DMS 273 (cell line): ENCODE results near the gene PALD1.

ENCODE experiments used
- DNase-seq: peaks from one replicate; lab custom pipeline; 2025; ENCODE audit not compliant: unreplicated experiment; lab: John Stamatoyannopoulos, UW

PALD1 gene

GRCh38 chr10:70588859-70589570 lies 110.4 kb downstream of the PALD1 start:
- DNase-seq = peak; percentile 24

GRCh38 chr10:70589762-70590654 lies 111.4 kb downstream of the PALD1 start:
- DNase-seq = peak; percentile 85

- no peak for DNase-seq
These were observed 112.3 kb downstream of the PALD1 start for GRCh38 chr10:70590655-70591416.

DNA sequence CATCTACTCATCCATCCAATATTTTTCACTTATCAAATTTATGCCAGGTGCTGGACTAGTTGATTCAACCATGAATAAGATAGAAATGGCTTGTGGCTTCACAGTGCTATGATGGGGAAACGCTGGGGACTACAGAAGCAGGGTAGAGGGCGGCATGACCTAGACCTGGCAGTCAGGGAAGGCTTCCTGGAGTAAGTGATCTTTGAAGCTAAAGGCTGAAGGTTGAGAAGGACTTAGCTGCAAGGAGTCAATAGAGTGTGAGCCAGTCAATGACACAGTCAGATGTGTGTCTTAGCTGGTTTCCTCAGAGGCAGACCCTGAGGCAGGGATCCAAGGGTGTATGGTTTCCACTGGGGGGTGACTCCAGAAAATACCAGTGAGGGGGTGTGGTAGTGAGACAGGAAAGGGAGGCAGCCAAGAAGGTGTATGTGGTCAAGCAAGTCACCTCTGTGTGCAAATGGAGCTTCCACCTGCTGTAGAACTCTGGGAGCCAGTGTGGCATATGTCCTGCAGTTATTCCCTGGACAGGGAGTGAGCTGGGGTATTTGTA lies 113.7 kb downstream of the PALD1 start:
- DNase-seq = no peak

DNA sequence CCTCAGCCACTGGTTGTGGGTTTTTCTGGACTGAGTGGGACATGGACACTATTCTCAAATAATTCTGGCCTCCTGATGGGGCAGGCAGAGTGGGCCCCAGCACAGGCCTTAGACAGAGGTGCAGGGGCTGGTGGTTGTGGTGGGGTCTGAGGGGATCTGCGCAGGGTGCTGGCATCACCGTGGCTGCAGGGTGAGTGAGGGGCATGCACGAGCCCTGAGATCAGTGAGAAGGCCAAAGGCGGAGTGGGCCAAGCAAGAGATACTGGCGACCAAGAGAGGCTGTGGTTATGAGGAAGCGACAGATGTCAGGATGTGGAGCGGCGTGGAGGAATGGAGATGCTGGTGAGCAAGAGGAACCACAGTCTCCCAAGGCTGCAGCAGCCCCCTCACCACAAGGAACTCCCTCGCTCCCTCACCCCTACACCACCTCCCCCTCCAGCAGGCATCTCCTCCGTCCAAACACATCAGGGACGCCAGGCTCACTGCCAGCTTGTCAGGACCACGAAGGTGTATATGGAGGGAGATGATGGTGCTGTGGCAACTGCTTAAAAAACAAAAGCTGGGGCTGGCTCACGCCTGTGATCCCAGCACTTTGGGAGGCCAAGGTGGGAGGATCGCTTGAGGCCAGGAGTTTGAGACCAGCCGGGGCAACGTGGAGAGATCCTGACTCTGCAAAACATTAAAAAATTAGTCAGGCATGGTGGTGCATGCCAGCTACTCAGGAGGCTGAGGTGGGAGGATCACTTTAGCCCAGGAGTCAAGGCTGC lies 114.4 kb downstream of the PALD1 start:
- no peak for DNase-seq

GRCh38 chr10:70593513-70593890 lies 114.9 kb downstream of the PALD1 start:
- DNase-seq = no peak

DNA sequence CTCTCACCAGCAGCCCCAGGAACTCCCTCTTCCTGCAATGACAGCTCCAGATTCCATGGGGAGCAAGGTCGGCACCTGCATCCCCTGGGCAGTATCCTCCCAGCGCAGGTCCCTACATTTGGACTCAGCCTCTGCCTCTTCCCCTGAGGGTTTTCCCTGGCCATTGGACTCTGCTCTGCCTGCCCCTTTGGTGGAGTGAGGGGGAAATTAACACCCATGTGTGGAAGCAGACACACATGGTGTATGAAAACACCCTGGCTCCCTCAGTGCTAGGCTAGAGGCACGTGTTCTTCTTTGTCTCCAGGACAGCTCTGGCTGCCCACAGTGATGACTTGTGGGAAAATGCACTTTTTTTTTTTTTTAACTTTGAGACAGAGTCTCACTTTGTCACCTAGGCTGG lies 115.6 kb downstream of the PALD1 start:
- no peak for DNase-seq

DNA sequence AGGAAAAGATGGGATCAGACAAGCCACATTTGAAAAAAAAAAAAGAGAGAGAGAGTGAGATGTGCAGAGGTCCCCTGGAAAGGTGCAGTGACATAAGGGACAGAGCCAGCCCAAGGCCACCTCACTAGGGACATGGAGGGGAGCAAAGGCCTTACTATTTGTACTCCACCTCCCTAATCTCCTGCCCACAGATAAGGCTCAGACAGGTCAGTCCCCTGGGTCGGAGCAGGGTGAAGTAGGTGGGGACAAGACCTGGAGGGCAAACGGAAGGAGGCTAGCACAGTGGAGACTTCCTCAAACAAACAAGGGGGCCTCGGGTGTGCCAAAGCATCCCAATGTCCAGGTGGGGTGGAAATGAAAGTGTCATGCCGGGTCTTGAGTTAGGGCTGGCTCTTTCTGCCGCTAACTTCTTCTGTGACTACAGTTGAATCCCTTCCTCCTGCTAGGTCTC lies 117.0 kb downstream of the PALD1 start:
- no peak for DNase-seq

DNA sequence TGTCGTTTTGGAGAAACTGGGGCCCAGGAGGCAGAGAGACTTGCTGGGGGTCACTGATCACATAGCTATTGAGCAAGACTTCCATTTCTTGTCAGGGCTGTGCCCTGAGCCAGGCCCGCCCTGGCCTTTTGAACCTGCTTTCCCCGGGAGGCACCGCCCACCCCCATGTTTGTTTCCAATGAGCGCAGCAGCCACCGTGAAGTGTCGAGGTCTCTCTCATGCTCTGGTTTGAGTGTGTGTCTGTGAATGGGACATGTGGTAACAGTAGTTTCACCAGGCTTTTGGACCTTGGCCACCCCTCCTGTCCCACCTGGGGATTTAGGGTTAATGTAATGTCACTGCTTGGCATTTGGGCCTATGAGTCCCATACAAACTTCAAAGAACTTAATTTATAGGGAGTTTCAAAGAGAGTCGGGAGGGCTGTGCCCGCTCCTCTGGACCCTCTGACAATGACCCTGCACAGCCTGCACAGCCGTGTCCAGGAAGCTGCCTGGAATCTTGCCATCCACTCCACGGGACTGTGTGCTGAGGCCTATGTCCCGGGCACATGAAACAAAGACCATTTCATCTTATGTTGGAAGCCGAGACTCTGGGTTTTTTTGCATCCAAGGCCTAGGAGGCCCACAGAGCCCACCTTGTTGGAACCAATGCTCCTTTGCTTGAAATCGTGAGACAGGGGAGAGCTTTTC lies 117.7 kb downstream of the PALD1 start:
- no peak for DNase-seq

DNA sequence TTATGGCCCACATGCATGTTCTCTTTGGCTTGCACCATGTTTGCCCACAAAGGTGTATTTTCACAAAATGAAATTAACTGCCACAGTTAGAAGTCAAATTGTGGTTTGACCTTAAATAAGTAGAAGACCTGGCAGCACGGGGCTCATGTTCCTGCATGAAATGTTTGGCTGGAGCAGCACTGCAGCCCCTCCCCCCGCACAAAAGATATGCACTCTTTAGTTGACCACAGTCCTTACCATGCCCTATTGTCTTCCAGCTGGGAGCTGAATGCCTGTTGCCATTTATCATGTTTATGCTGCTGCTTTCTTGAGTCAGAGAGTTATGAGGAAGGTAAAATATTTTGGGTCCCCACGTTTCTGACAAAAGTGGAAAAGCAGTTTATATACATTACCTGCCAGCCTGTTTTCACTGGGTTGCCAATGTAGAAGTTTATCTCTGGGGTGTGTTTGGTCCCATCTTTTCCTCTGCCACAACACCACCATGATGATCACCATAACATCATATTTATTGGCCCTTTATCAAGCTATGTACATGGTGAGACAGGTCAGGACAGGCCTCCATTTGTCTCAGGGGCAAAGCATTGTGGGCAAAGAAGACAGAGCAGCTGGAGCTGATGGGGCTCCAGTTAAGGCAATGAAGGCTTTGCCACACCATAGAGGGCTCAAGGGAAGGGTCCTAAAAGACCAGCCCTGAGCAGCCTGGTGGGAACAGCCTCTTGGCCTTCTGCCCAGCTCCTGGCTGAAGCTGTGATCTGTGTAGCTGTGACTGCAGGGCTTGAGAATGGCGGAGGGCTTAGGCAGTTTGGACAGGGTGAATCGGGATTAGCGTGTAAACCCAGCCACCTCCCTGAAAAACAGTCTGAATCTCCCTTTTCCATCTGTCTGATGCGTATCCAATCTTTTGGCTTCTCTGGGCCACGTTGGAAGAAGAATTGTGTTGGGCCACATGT lies 118.6 kb downstream of the PALD1 start:
- DNase-seq = peak; percentile 38

GRCh38 chr10:70597856-70598815 lies 119.6 kb downstream of the PALD1 start:
- no peak for DNase-seq

- DNase-seq = no peak
These were observed 120.3 kb downstream of the PALD1 start for GRCh38 chr10:70598857-70599295.

- DNase-seq = no peak
These were observed 120.8 kb downstream of the PALD1 start for GRCh38 chr10:70599319-70599718.

DNA sequence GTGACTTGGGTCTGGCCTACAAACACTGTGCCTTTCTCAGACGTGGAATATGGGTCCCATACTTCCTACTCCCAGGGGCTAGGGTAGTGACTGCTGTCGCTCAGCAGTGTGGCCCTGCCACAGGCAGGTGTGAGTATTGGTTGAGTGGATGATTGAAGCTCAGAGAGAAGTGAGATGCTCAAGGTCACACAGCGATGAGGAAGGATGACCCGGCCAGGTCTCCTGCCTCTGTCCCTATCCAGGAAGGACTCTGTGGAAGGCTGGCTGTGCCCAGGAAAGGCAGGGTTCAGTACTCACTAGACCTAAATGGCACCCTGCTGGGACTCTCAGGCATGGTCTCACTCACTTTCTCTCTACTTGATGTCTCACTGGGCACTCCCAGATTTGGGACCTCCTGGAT lies 121.2 kb downstream of the PALD1 start:
- no peak for DNase-seq

GRCh38 chr10:70600512-70601395 lies 122.2 kb downstream of the PALD1 start:
- DNase-seq = no peak

DNA sequence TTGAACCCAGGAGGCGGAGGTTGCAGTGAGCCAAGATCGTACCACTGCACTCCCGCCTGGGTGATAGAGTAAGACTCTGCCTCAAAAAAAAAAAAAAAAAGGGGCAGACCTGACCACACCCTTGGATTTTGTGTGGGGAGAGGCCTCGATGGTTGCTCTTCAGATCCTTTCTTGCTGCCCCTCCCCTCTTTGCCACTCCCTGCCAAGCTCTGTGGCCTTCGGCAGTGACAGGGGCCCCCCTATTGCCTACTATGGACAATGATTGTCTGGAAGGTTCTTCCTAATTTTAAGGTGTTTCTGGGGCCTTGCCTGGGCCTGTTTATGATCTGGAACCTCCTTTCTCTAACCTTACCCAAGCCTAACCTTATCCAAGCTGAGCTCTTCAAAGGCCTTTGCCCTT lies 123.2 kb downstream of the PALD1 start:
- DNase-seq = no peak
